AG04449 (cell line): ENCODE measurements around the gene ASGR1.

ENCODE experiments used
- CTCF ChIA-PET: fragments of 350-600 bp; formaldehyde crosslinking; extraction: SDS; loops from one replicate; lab custom pipeline; 2021; ENCODE audit warnings: antibody characterized with exemption; lab: Yijun Ruan, JAX
- POLR2A ChIA-PET: fragments of 400-600, 350-600 bp; formaldehyde crosslinking; extraction: SDS; loops from one replicate; lab custom pipeline; 2020; ENCODE audit warnings: antibody characterized with exemption, inconsistent platforms; lab: Yijun Ruan, JAX
- DNase-seq: peaks from one replicate; pipeline ENCODE4 v3.0.0-alpha.2; 2010; ENCODE audit warnings: low read depth, low spot score
- H3K4me3 ChIP-seq: 2 replicates; pipeline ENCODE4 v1.5.1; 2011; ENCODE audit warnings: low read depth, mild to moderate bottlenecking, control low read depth, low read length
- TF ChIP-seq, protein P1 (sequence below): IDR thresholded peaks from one replicate; pipeline ENCODE4 v1.5.1; 2011; ENCODE audit warnings: mild to moderate bottlenecking, moderate library complexity, low read length, control low read depth, inconsistent platforms; ENCODE audit not compliant: insufficient read depth; ENCODE audit errors: missing control alignments

ASGR1 gene

DNA sequence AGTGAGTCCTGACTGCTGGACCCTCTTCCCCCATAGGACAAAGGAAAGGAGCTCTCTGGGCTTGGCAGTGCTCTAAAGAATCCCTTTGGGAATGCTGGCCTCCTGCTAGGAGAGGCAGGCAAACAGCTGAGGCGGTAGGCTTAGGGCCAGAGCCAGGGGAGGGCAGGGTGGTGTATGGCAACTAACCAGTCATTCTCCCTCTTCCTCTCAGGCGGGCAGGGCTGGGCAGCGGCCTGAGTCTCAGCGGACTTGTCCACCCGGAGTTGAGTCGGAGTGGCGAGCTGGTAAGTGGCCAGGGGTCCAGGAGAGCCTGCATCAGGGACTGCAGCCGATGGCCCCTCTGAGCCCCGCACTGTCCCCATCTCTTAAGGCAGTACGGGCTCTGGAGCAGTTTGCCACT lies 44.9 kb upstream of the ASGR1 start:
- no peak overlapping the region for H3K4me3 ChIP-seq
- TF ChIP-seq, protein P1, sequence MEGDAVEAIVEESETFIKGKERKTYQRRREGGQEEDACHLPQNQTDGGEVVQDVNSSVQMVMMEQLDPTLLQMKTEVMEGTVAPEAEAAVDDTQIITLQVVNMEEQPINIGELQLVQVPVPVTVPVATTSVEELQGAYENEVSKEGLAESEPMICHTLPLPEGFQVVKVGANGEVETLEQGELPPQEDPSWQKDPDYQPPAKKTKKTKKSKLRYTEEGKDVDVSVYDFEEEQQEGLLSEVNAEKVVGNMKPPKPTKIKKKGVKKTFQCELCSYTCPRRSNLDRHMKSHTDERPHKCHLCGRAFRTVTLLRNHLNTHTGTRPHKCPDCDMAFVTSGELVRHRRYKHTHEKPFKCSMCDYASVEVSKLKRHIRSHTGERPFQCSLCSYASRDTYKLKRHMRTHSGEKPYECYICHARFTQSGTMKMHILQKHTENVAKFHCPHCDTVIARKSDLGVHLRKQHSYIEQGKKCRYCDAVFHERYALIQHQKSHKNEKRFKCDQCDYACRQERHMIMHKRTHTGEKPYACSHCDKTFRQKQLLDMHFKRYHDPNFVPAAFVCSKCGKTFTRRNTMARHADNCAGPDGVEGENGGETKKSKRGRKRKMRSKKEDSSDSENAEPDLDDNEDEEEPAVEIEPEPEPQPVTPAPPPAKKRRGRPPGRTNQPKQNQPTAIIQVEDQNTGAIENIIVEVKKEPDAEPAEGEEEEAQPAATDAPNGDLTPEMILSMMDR, result no peak
- no peak for DNase-seq
- ChIA-PET CTCF (interaction anchor here (0.8 to 1.9 kb wide), 3 partner anchors 8 to 18 kb away, joined by 3 to 4 read pairs (median 4); partner anchors contain the start of gene GABARAP), POLR2A (interaction anchor here (6.6 kb wide), 1 partner anchor 9 kb away, joined by 82 read pairs; the partner anchor contains the start of gene DVL2)

DNA sequence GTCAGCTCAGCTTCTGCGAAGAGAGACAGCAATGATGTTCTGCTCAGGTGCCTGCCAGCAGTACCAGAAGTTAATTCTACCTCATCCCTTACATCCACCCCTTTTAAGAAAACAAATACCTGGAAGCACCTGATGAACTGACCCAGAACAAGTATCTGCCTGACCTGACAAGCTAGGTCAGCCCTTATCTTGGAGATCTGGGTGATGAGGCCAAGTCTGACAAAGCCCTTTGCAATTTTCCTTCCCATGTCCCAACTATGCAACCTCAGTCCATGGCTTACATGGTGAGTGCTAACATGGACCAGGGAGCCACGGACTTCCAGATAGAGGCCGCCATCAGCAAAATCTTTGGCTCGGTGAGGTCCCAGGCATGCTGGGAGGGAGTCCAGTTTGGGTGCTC lies 44.2 kb upstream of the ASGR1 start:
- H3K4me3 ChIP-seq, result no peak overlapping the region
- ChIA-PET POLR2A (interaction anchor here (0.6 to 6.6 kb wide), 2 partner anchors 10 to 43 kb away, joined by 3 to 82 read pairs; partner anchors contain the start of gene DVL2), CTCF (no interaction called here)
- TF ChIP-seq, protein P1, result no peak
- no peak for DNase-seq

DNA sequence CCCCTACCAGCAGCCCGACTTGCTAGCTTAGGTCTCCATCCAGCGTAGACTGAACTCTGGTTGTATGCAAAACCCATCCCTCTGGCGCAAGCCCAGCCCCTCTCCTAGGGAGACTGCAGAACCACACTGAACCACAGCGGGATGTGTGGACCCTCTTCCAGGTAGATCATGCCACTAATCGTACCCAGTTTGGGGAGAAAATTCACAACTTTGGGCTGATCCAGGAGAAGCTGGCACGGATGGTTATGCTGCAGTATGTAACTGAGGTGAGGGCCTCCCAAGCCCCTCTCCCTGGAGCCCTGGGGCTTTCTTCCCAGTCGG lies 43.8 kb upstream of the ASGR1 start:
- ChIA-PET POLR2A (interaction anchor here (0.6 to 6.6 kb wide), 2 partner anchors 10 to 43 kb away, joined by 3 to 82 read pairs; partner anchors contain the start of gene DVL2), CTCF (interaction anchor here (1.4 to 4.6 kb wide), 2 partner anchors 74 to 177 kb away, joined by 6 to 37 read pairs; no protein-coding TSS in a partner anchor)
- TF ChIP-seq, protein P1, result no peak
- no peak for DNase-seq
- no peak overlapping the region for H3K4me3 ChIP-seq

DNA sequence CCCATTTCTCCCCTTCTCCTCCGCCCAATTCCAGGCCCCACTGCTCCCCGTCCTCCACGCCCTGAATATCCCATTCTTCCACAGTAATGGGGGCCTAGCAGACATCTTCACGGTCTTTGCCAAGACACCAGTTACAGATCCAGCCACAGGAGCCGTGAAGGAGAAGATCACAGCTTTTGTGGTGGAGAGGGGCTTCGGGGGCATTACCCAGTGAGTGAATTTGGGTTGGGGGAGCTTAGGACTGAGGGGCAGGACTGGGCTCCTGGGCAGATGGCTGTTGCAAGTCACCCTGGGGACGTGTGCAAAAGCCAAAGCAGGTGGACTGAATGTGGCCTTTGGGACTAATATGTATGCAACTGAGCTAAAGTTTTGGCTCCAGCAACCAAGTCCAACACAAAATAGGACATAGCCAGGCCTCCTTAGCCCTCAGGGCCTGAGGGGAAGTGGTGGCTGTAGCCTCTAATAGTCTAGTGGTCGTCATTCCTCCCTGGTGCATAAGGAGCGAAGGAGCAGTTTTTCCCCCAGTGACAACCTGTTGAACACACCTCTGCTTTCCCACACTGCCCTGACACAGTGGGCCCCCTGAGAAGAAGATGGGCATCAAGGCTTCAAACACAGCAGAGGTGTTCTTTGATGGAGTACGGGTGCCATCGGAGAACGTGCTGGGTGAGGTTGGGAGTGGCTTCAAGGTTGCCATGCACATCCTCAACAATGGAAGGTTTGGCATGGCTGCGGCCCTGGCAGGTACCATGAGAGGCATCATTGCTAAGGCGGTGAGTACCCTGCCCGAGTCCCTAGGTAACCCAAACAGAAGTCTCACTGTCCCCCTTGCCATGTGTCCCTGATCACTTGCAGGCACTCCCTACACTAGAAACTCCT lies 43.2 kb upstream of the ASGR1 start:
- no peak overlapping the region for H3K4me3 ChIP-seq
- TF ChIP-seq, protein P1, result no peak
- ChIA-PET POLR2A (interaction anchor here (1.2 to 6.6 kb wide), 2 partner anchors 11 to 17 kb away, joined by 4 to 82 read pairs; partner anchors contain the start of genes DVL2 and PHF23), CTCF (interaction anchor here (1.1 to 4.6 kb wide), 4 partner anchors 8 to 177 kb away, joined by 4 to 37 read pairs (median 5); no protein-coding TSS in a partner anchor)
- DNase-seq, result no peak

DNA sequence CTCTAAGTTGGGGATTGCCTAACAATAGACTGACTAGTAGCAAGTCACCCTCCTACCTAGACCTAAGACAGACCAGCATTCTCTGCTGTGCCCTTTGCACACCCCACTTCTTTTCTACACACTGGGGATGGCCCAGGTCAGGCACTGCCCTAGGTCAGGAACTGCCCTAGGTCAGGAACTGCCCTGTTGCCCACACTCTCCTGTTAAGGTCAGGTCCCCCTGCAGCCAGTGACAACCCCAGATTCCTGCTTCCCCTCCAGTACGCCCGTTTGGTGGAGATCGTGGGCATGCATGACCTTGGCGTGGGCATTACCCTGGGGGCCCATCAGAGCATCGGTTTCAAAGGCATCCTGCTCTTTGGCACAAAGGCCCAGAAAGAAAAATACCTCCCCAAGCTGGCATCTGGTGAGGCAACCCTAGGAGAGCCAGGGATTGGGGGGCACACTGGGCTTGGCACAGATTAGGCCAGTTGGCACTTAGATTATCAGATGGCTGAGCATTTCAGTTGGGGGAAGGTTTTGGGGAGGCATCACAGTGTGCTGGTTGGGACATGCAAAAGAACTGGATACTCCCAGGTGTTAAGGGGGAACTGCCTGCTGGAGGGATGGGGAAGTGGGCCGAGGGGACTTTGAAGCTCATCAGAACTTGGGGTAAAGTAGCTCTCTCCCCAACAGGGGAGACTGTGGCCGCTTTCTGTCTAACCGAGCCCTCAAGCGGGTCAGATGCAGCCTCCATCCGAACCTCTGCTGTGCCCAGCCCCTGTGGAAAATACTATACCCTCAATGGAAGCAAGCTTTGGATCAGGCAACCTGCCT lies 42.3 kb upstream of the ASGR1 start:
- H3K4me3 ChIP-seq, result peak overlapping the region; percentile 83
- POLR2A ChIA-PET, result interaction anchor here (1.2 to 6.6 kb wide), 6 partner anchors 11 to 176 kb away, joined by 3 to 82 read pairs (median 8); partner anchors contain the start of genes DVL2, GABARAP and PHF23
- DNase-seq, result no peak
- TF ChIP-seq, protein P1, result no peak
- CTCF ChIA-PET, result interaction anchor here (1.0 to 4.6 kb wide), 10 partner anchors 9 to 176 kb away, joined by 3 to 37 read pairs (median 5); no protein-coding TSS in a partner anchor
